ENCODE measurements around the gene SHH. TPM values are rescaled to one million over a fixed set of nuclear protein-coding genes. Genes with fewer than 3 reads are reported as not detected.

SHH gene
- total RNA-seq, 1 experiment from 2014 or later, result 0.26 TPM

- TF ChIP-seq USF2 (CRISPR knock-in tag; IDR thresholded peaks at IDR 0.05), result no peak
- no peak for TF ChIP-seq ZNF121 (CRISPR knock-in tag; IDR thresholded peaks at IDR 0.05)
- no peak for TF ChIP-seq NR1H2 (CRISPR knock-in tag; IDR thresholded peaks at IDR 0.05)
- no peak for TF ChIP-seq ZBTB21 (CRISPR knock-in tag; IDR thresholded peaks at IDR 0.05; ENCODE audit: borderline replicate concordance)
- TF ChIP-seq ZNF532 (CRISPR knock-in tag; IDR thresholded peaks at IDR 0.05; ENCODE audit: borderline replicate concordance), result no peak
- TF ChIP-seq ZMAT4 (CRISPR knock-in tag; IDR thresholded peaks at IDR 0.05), result no peak
- no peak for TF ChIP-seq FOXK1 (CRISPR knock-in tag; IDR thresholded peaks at IDR 0.05)
- no peak for TF ChIP-seq EMX1 (CRISPR knock-in tag; IDR thresholded peaks at IDR 0.05)
- no peak for TF ChIP-seq NFE2L1 (CRISPR knock-in tag; IDR thresholded peaks at IDR 0.05)
- TF ChIP-seq FOXP1 (CRISPR knock-in tag; IDR thresholded peaks at IDR 0.05; ENCODE audit: borderline replicate concordance), result no peak
- no peak for TF ChIP-seq CDX4 (CRISPR knock-in tag; IDR thresholded peaks at IDR 0.05; ENCODE audit: borderline replicate concordance)
- TF ChIP-seq NR2C2 (CRISPR knock-in tag; IDR thresholded peaks at IDR 0.05), result no peak
- TF ChIP-seq ZBTB43 (CRISPR knock-in tag; IDR thresholded peaks at IDR 0.05), result no peak
- no peak for TF ChIP-seq RELA (CRISPR knock-in tag; IDR thresholded peaks at IDR 0.05; ENCODE audit: borderline replicate concordance)
- no peak for TF ChIP-seq ZNF425 (CRISPR knock-in tag; conservative IDR thresholded peaks at IDR 0.05)
- no peak for TF ChIP-seq NFYB (CRISPR knock-in tag; conservative IDR thresholded peaks at IDR 0.05; ENCODE audit: low read depth)
- Mint-ChIP-seq H3K36me3 (no peaks in the 10 kb centered on the region), H3K4me1 (peaks cover 4% of the 10 kb centered on the region; the same call in 1 of the 2 replicates), H3K9me3 (peaks cover 5% of the 10 kb centered on the region), H3K27ac (no peak overlapping the region), H3K27me3 (ENCODE audit: low read depth) (peaks cover 11% of the 10 kb centered on the region), H3K4me3 (no peak overlapping the region)
- DNase-seq (ENCODE audit: low spot score) (no peak), ATAC-seq (no peak)
- CTCF ChIA-PET, result no interaction called here
- POLR2A ChIA-PET, result no interaction called here
Observed at GRCh38 chr7:155820246-155820645, 8.0 kb upstream of the SHH start.

GRCh38 chr7:155819186-155819585 is 6.9 kb upstream of the SHH start:
- CTCF ChIA-PET, result no interaction called here
- peaks cover 19% of the 10 kb centered on the region for H3K27me3 Mint-ChIP-seq (ENCODE audit: low read depth)
- DNase-seq (ENCODE audit: low spot score) (no peak), ATAC-seq (no peak)
- H3K36me3 Mint-ChIP-seq, result no peaks in the 10 kb centered on the region
- peaks cover 4% of the 10 kb centered on the region; the same call in 1 of the 2 replicates for H3K4me1 Mint-ChIP-seq
- H3K9me3 Mint-ChIP-seq, result peaks cover 3% of the 10 kb centered on the region
- POLR2A ChIA-PET, result no interaction called here
- H3K27ac Mint-ChIP-seq, result no peak overlapping the region
- H3K4me3 Mint-ChIP-seq, result no peak overlapping the region
- TF ChIP-seq GABPB1 (CRISPR knock-in tag; IDR thresholded peaks at IDR 0.05) (no peak), ZNF121 (CRISPR knock-in tag; IDR thresholded peaks at IDR 0.05) (no peak), FOXP4 (CRISPR knock-in tag; IDR thresholded peaks at IDR 0.05) (no peak), PRRX2 (CRISPR knock-in tag; IDR thresholded peaks at IDR 0.05) (no peak), TCF7 (CRISPR knock-in tag; IDR thresholded peaks at IDR 0.05; ENCODE audit: low read depth) (no peak), ELF4 (CRISPR knock-in tag; IDR thresholded peaks at IDR 0.05; ENCODE audit: low read depth) (no peak), FOXP1 (CRISPR knock-in tag; IDR thresholded peaks at IDR 0.05; ENCODE audit: borderline replicate concordance) (no peak), GRHL2 (CRISPR knock-in tag; IDR thresholded peaks at IDR 0.05; ENCODE audit: insufficient replicate concordance, severe bottlenecking) (no peak), NR3C1 (CRISPR knock-in tag; conservative IDR thresholded peaks at IDR 0.05; ENCODE audit: low read depth) (no peak), JUN (CRISPR knock-in tag; IDR thresholded peaks at IDR 0.05) (no peak), CREB1 (CRISPR knock-in tag; IDR thresholded peaks at IDR 0.05) (no peak), ZNF232 (CRISPR knock-in tag; IDR thresholded peaks at IDR 0.05) (no peak)

All from WTC11 (cell line).